Daoy (cell line): ENCODE results near the gene STARD9. TPM values are rescaled to one million over a fixed set of nuclear protein-coding genes. Genes with fewer than 3 reads are reported as not detected.
"Not testable (repeated sequence)": the region's sequence is repeated elsewhere in the genome, so short reads cannot be mapped to it uniquely, and the experiment has no call there.

Experiments used
- DNase-seq: peaks from one replicate; pipeline ENCODE4 v3.0.0-alpha.2; 2015; ENCODE audit warnings: low read depth
- total RNA-seq: library from RNA; depleted of rRNA; stranded (reverse); fragments of >200 nt; shearing (Covaris generic); gene quantifications from 2 replicates; pipeline ENCODE4 v1.2.3, GENCODE V29; 2014

Gene STARD9
- total RNA-seq, 1 experiment from 2014 or later, result 0.80 TPM

DNA sequence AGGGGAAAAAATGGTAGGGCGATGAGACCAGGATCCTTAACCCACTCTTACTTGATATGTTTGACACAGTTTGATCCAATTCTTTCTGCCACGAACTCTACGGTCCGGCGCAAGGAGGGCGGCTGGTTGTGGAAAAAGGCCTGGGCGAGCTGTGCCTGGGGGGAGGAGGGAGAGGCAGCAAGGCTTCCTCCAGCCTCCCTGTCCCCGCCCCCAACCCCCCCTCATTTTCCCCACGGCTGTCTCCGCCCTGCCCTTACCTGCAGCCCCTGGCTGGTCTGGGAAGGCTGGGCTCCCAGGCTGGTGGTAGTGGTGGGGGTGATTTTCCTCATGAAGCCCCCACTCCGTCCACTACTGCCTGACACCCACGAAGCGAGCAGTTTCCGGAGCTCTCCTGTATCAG lies 153.6 kb downstream of the STARD9 start:
- no peak for DNase-seq

DNA sequence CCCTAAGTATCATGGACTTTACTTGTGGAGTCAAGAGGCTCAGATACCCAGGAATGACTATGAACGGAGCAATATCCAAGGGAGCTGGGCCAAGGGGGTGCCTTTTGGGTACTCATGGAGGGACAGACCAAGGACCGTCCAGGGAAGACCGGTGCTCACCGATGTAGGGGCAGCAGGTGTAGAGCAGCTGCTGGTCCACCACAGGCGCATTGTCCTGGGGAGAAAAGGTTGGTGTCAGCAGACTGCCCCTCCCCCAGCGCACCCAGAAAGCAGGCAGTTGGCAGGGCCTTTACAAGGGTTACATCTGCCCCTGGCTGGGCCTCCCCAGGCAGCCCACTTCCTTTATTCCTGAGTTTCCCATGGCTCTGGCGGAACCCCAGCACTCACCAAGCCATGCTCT lies 154.0 kb downstream of the STARD9 start:
- no peak for DNase-seq

DNA sequence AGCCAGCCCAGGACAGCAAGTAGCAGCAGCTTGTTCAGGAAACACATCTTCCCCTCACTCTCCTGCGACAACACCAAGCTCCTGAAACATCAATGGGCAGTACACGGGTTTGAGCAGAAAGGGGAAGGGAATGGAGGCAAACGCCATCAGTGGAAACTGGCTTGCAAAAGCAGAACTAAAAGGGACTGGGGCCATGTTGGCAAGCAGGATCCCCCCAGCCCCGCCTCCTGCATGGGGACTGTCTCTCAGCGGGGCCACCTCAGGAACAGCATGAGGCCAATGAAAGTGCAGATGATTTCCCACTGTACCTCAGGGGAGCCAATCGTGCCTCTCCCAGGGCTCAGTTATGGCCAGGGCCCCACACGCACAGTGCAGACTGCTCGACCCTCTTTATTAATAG lies 154.7 kb downstream of the STARD9 start:
- DNase-seq, result no peak

GRCh38 chr15:42730536-42730935 lies 155.1 kb downstream of the STARD9 start:
- DNase-seq, result no peak

DNA sequence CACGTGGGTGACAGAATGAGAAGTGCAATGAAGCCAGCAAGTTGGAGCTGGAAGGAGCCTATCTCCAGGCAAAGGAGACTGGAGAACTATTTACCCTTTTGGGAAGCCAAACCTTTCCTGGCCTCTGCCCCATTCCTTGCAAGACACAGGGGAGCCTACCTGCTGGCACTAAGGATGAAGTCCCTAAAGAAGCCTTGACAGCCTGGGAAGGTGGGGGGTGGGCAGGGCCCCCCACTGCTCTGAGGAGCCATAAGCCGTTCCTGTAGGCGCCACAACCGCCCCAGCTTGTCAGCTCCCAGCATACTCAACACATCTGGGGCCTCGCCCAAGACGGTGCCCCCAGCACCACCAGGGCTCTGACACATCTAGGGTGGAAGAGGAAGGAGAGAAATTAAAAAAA lies 156.1 kb downstream of the STARD9 start:
- no peak for DNase-seq

- DNase-seq, result no peak
Measured at GRCh38 chr15:42732095-42732827, 156.9 kb downstream of the STARD9 start.

DNA sequence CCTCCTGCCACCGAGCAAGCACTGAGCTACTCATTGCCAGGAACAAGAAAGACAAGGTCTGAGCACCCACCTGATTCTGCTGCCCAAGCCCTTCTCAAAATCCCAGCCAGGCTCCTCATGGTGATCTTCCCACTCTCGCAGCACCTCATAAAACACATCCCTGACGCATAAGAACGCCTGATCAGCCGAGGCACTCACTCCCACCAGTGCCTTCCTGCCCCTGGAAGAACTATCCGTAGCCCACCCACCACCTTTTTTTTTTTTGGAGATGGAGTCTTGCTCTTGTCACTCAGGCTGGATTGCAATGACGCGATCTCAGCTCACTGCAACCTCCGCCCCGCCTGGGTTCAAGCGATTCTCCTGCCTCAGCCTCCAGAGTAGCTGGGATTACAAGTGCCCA lies 157.6 kb downstream of the STARD9 start:
- DNase-seq, result no peak

- DNase-seq, result no peak
Measured at GRCh38 chr15:42734076-42734672, 158.8 kb downstream of the STARD9 start.

- DNase-seq, result no peak
Measured at GRCh38 chr15:42735382-42736165, 160.2 kb downstream of the STARD9 start.

- no peak for DNase-seq
Measured at GRCh38 chr15:42736178-42736792, 160.9 kb downstream of the STARD9 start.

GRCh38 chr15:42736793-42737528 lies 161.6 kb downstream of the STARD9 start, which contains the start of gene CDAN1:
TSS of gene CDAN1 (minus strand) at chr15:42737128. CDS start at chr15:42737102, 26 bp downstream.
- DNase-seq, result peak; percentile 92

GRCh38 chr15:42737529-42738328 lies 162.3 kb downstream of the STARD9 start:
- DNase-seq, result peak; percentile 40

- DNase-seq, result no peak
Measured at GRCh38 chr15:42741710-42742109, 166.3 kb downstream of the STARD9 start.

DNA sequence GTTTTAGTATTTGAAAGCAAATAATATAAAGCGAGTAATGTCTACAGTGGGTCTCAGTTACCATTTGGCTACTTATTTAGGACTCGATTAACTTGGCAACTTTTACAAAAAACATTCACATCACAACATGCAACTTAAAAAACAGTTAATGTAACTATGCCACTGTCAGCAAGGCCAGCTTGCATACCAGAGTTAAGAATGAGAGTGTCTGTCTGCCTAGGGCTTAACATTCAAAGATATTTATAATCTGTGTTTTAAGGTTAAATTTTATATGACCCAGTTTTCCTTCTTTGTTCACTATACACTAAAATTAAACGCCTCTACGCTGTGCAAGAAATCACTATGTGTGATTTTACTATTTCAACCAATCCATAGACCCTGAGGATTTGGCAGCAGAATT lies 166.7 kb downstream of the STARD9 start:
- DNase-seq, result no peak

- no peak for DNase-seq
Measured at GRCh38 chr15:42744195-42744594, 168.8 kb downstream of the STARD9 start.

- no peak for DNase-seq
Measured at GRCh38 chr15:42749266-42749665, 173.9 kb downstream of the STARD9 start.

GRCh38 chr15:42750306-42750705 lies 174.9 kb downstream of the STARD9 start:
- no peak for DNase-seq

DNA sequence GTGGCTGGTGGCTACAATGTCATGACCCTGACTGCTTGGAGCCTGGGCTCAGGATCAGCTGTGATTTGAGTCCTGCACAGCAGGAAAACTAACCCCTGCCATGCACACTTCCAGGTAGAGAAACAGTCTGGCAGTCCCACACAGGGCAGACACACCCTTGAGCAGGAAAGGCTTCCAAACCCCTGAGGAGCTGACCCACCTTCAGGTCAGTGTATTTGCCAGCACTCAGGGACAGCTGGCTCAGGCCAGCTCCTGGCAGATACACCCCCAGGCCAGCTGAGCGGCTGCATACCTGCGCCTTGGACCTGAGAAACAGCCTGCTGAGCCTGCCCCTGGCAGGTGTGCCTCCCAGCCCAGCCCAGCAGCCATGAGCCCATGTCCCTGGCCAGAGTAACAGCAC lies 183.7 kb downstream of the STARD9 start:
- no peak for DNase-seq

DNA sequence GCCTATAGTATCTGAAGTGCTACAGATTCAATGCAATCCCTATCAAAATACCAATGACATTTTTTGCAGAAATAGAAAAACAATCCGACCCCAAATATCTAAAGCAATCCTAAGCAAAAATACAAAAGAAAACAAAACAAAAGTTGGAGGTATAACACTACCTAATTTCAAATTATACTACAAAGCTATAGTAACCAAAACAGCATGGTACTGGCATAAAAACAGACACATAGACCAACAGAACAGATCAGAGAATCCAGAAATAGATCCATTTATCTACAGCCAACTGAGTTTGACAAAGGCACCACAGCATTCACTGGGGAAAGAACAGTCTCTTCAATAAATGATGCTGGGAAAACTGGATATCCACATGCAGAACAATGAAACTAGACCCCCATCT lies 185.4 kb downstream of the STARD9 start:
- no peak for DNase-seq

DNA sequence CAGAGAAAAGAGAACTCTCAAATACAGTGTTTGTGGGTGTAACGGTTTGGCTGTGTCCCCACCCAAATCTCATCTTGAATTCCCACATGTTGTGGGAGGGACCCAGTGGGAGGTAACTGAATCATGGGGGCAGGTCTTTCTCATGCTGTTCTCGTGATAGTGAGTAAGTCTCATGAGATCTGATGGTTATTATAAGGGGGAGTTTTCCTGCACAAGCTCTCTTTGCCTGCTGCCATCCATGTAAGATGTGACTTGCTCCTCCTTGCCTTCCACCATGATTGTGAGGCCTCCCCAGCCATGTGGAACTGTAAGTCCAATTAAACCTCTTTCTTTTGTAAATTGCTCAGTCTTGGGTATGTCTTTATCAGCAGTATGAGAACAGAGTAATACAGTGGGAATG lies 186.4 kb downstream of the STARD9 start:
- DNase-seq, result not testable (repeated sequence)
